NCI-H2029 treated with DMSO at 0.1 percent for 48 hours (cell line): Measurements from ENCODE around the gene GP1BB.

Source experiments
- DNase-seq: peaks from one replicate; lab custom pipeline; 2025; lab: John Stamatoyannopoulos, UW

GP1BB gene

DNA sequence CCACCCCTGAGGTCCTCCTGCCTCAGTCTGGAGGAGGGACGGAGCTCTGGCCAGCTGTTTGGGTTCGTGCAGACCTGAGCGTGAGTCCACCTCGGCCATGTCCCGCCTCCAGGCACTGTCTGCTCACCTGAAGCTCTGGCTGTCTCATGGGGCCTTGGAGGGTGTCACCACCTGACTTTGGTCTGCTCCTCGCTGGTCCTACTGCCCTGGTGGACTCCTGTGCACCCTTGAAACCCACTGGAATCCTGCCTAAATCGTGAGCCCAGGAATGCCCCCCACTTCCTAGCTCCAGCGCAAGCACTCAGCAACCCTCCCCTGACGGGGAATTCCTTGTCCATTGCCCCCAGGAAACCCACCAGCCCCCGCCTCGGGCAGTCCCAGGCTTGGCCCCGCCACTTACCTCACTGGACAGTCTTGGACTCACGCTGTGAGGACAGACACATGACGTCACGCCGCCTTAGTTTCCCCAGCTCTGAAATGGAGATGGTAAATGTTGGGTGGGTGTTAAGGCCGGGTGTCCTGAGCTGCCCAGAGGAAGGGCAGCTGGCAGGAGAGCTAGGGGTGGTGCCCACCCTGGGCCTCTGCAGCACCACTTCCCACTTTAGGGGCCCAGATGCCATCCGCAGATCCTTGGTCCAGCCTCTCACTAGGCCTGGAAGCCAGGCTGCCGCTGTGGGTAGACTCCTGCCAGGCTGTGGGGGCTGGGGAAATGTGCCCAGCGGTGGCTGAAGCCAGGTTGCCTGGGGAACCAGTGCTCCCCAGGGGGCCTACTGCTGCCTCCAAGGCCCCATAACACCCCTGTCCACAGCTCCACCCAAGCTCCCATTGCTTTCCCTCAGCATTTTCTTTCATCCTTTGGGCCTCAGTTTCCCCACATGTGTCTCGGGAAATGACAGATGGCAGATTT, 19.1 kb downstream of the GP1BB start:
- no peak for DNase-seq

- no peak for DNase-seq
Measured at GRCh38 chr22:19743081-19743480, 19.7 kb downstream of the GP1BB start.

DNA sequence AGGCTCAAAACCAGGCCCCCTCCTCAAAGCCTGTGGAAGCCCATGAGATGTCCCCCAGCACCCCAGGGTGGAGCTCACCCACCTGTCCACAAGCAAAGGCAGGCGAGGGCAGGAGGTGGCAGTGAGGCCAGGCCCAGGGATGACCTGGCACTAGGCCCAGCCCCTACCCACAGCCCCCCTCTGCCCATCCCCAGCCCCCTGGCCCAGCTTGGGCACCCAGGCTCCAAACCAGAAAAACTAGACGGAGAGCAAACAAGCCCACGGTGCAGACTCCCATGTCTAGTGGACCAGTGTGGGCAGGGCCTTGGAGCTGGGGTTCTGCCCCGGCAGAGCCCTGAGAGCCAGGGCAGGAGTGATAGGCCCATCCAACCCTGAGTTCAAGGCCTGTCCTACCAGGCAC, 20.3 kb downstream of the GP1BB start:
- no peak for DNase-seq

GRCh38 chr22:19744350-19745006, 21.1 kb downstream of the GP1BB start:
- no peak for DNase-seq

DNA sequence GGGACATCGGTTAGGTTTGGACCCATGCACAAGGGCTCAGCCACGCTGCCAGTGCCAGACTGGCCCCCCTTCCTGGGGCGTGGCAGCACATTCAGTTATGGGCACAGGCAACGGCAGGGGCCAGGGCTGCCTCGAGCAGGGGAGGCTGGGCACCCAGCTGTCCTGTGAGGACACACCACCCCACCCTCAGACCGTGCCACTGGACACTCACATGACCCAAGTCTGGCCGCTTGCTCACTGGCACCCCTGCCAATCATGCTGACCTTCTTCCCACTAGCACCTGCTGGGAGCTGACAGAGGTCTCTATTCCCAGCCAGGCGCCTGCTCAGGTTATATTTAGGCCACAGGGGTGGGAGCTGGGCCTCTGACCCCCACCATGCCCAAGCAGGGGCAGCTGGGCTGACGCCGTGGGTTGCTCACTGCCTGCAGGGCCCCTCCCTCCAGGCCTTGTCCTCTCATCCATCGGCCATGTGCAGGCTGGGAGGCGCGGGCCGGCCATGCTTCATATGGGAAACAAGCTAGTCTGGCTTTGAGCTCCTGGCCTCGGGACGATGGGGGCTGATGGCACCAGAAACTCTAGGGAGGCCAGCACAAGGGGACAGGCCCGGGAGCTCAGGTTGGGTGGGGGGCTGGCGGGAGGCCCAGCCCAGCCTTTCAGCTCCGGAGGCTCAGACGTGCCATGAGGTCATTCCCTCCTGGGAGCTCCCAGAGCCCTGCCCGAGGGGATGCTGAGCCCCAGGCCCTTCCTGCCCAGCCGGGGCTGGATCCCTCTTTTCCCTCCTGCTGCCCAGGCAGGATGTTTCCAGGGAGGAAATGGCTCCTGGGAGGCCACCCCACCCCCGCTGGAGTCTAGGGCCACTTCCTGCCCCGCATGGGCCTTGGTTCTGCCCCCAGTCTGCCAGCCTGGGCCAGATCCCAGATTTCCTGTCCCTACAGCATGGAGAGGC, 22.1 kb downstream of the GP1BB start:
- DNase-seq = no peak

GRCh38 chr22:19746726-19747125, 23.4 kb downstream of the GP1BB start:
- no peak for DNase-seq

- DNase-seq = no peak
Measured at GRCh38 chr22:19747551-19747950, 24.2 kb downstream of the GP1BB start.

- DNase-seq = no peak
Measured at GRCh38 chr22:19748139-19748538, 24.8 kb downstream of the GP1BB start.

GRCh38 chr22:19748991-19749664, 25.8 kb downstream of the GP1BB start:
- DNase-seq = no peak

DNA sequence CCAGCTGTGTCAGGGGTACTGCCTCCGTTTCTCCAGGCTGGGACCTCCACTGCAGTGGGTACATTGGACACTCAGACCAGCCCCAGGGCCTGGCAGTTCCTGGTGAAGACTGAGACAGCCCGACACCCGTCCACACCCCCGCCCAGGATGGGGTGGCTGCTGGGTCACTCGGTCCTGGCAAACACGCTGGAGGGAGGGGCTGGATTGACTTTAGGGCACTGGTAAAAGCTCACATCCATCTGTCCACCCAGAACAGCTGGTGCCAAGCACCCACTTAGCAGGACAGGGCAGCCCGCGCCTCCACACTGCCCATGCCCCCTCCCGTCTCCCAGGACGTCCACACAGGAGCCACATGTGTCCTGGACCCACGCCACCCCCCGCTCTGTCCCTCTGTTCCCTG, 26.5 kb downstream of the GP1BB start:
- no peak for DNase-seq

DNA sequence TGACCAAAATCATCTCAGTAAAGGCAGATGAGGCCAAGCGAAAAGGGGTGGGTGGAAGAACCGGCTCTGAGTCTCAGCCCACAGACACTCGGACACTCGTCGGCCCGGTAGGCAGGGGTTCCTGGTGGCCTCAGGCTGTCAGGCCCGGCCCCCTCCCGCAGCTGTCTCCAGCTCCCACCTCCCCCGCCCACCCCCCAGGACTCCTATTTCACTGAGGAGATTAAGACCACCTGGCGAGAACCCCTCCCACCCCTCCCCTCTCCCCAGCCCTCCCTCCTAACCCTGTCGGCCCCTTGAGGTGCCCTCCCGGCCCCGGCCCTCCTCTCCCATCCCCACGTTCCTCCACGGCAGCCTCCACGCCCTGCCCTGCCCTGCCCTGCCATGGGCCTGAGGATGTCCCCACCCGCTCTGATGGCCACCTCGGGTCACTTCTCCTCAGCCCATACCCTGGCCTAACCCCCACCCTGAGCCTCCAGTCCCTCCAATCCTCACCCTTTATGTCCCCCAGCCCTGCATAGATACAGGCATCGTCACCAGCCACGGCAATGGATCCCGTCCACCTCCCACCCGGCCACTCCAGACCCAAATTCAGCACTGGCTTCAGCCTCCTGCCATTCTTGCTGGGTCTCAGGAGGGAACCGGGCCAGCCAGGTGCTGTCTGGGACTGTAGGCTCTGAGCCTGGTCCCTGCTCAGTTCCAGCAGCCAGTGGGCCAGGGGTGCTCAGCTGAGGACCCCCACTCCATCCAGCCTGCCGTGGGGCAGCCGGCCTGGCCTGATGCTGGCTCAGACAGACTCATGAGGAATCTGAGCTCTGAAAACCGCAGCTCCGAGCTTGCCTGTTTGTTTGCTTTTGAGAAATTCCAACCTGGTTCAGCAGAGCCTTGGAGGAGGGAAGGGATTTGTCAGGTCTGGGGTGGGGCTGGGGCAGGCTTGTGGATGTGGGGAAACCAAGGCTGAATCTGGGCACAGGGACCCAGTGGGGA, 27.5 kb downstream of the GP1BB start:
- DNase-seq = no peak

DNA sequence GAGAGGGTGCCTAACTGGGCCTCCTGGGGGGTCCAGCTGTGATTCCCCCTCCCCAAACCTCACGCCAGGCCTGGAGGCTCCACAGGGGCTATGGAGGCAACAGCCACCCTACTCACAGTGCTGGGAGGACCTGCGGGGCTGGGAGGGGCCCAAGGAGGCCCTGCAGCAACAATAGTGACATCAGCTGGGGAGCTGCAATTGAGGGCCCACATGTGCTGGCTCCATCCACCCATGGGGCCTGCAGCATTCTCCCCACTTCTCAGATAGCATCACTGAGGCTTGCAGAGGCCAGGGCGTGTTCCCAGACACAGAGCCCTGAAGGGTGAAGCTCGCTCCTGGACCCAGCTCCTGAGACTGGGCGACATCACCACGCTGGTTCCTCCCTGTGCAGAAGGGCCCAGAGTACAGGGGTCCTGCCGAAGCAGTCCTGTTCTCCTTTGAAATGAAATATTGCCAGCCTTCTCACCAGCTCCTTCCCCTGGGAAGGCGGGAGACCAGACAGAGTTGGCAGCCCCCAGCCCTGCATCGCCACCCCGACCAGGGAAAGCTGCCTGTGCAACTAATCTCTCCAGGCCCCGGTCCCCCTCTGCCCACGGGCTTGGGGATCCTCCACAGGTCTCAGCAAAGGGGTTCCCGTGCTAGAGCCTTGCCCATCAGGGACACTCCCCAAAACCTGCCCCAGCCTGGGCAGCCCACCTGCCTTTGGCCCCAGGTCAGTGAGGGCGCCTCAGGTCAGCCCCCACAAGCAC, 28.3 kb downstream of the GP1BB start:
- no peak for DNase-seq

DNA sequence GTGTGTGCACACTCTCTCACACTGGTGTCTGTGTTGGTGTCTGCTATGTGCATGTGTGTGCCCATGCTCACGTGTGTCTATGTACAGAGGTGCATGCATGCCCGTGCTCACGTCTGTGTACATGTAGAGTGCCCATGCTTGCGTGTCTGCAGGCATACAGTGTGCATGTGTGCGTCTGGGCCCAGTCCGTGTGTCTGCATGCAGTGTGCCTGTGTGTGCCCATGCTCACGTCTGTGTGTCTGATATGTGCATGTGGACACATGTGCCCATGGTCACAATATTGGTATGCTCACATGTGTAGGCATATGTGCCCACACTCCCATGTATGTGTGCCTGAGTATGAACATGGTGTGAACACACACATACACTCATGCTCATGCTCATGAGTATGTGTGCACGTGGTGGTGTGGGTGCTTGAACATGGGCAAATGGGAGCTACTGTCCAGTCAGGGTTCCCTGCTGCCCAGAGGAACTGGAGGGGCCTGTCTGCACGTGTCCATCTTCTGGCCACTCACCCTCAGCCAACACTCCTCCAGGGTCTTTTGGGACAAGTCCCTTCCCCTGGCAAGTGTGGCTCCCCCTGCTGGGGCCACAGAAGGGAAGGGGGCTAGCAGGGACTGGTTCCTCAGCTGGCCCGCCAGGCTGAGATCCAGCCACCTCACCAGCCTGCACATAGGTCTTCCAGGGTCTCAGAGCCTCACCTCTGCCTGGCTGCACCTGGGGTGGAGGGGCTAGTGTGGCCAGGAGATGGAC, 29.9 kb downstream of the GP1BB start:
- no peak for DNase-seq

- no peak for DNase-seq
Measured at GRCh38 chr22:19753996-19754700, 30.8 kb downstream of the GP1BB start.

GRCh38 chr22:19754701-19755144, 31.4 kb downstream of the GP1BB start:
- DNase-seq = no peak

GRCh38 chr22:19755145-19755710, 31.9 kb downstream of the GP1BB start:
- no peak for DNase-seq

DNA sequence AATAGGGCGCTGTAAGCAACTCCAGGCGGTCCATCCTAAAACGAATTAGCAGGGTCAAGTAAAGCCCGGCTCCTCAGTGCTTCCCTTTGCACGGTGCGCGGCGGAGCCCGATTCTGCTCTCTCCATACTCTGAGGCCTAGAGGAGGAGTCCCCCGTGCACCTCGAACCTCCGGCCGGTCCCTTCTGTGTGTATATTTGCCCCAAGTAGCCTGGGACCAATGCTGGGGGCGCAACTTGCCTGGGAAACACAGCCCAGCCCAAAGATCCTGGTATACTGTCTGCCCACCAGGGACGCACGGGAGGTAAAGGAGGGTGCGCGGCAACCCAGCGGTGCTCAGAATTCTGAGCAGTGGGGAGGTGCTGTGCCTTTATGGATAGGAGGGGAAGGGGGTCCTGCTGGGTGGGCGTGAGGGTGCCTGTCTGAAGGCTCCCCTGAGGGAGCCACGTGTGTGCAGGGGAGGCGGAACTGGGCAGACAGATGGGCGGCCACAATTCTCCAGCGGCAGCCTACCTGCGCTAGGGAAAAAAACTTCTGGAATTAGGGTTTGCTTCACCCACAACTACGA, 32.5 kb downstream of the GP1BB start:
- DNase-seq = no peak
